OCI-LY1 (cell line): ENCODE measurements around the gene LDAH.

Source experiments
- CTCF ChIP-seq: fragments of 200-600 bp; sonication (generic), shearing (Covaris generic); IDR thresholded peaks from 2 replicates; pipeline ENCODE4 v1.5.1; 2017; ENCODE audit warnings: mild to moderate bottlenecking, antibody characterized with exemption, low read length, moderate library complexity, mixed read lengths
- EZH2 ChIP-seq: fragments of 200-600 bp; sonication (generic), shearing (Covaris generic); IDR thresholded peaks from 2 replicates; pipeline ENCODE4 v1.8.0; 2017; ENCODE audit warnings: borderline replicate concordance, mixed run types, mild to moderate bottlenecking, antibody characterized with exemption, low read length, moderate library complexity, mixed read lengths

- TF ChIP-seq CTCF (no peak), EZH2 (no peak)
These were observed 116.7 kb downstream of the LDAH start for GRCh38 chr2:20706217-20706616.
